Occipital lobe (tissue), 3 donors: Measurements from ENCODE around the gene CCNT1. TPM values are rescaled to one million over a fixed set of nuclear protein-coding genes. Genes with fewer than 3 reads are reported as not detected.
"Not testable (repeated sequence)": the region's sequence is repeated elsewhere in the genome, so short reads cannot be mapped to it uniquely, and the experiment has no call there.

Source experiments
- DNase-seq: peaks from one replicate; lab custom pipeline; 2025; lab: John Stamatoyannopoulos, UW
- small RNA-seq: library from RNA; depleted of rRNA; stranded (forward); fragments of <200 nt; gene quantifications from one replicate; pipeline ENCODE3, GENCODE V24; 2014
- total RNA-seq: library from RNA; depleted of rRNA; stranded (reverse); fragments of >200 nt; gene quantifications from one replicate; pipeline ENCODE4 v1.2.3, GENCODE V29; 2014

The CCNT1 gene
- total RNA-seq, 1 donor from 2014 or later = 44.0 TPM

GRCh38 chr12:48641752-48642555, 74.6 kb downstream of the CCNT1 start:
- not testable (repeated sequence) for DNase-seq

- DNase-seq = no peak
Observed at GRCh38 chr12:48640854-48641253, 75.7 kb downstream of the CCNT1 start.

GRCh38 chr12:48640428-48640827, 76.1 kb downstream of the CCNT1 start:
- no peak for DNase-seq

Small RNA genes lying within 50 kb of the gene (small RNA-seq; reads per million reads assigned to genes)
- not detected for gene MIR1291
- 3.5 reads per million, percentile 88 among the genes with 10 or more reads in this experiment for gene SNORA2A
- 3.5 reads per million, percentile 88 among the genes with 10 or more reads in this experiment for gene SNORA2B
- 0.44 reads per million, percentile 41 among the genes with 10 or more reads in this experiment for gene SNORA2C

Other genes with a start within 250 kb of the CCNT1 start
- 0.31 TPM for gene ANP32D, start 244.1 kb downstream of the CCNT1 start, total RNA-seq
- gene C12orf54, start 234.2 kb downstream of the CCNT1 start, total RNA-seq = not detected
- not detected for gene OR8S1, start 191.1 kb downstream of the CCNT1 start, total RNA-seq
- 0.47 TPM for gene LALBA, start 146.7 kb downstream of the CCNT1 start, total RNA-seq
- 58.6 TPM for gene KANSL2, start 34.5 kb downstream of the CCNT1 start, total RNA-seq
- 31.5 TPM for gene ADCY6, start 72.4 kb upstream of the CCNT1 start, total RNA-seq
- 44.3 TPM for gene CACNB3, start 101.8 kb upstream of the CCNT1 start, total RNA-seq
- gene DDX23, start 135.5 kb upstream of the CCNT1 start, total RNA-seq = 48.8 TPM
- gene RND1, start 149.2 kb upstream of the CCNT1 start, total RNA-seq = 22.9 TPM
- 3.6 TPM for gene FKBP11, start 208.8 kb upstream of the CCNT1 start, total RNA-seq
- gene ARF3, start 240.8 kb upstream of the CCNT1 start, total RNA-seq = 67.5 TPM